ENCODE data around the gene AGRP. TPM values are rescaled to one million over a fixed set of nuclear protein-coding genes. Genes with fewer than 3 reads are reported as not detected.

AGRP gene
- total and polyA plus RNA-seq, 2 of the 4 experiments (the other 2 are of a cell fraction) = not detected

DNA sequence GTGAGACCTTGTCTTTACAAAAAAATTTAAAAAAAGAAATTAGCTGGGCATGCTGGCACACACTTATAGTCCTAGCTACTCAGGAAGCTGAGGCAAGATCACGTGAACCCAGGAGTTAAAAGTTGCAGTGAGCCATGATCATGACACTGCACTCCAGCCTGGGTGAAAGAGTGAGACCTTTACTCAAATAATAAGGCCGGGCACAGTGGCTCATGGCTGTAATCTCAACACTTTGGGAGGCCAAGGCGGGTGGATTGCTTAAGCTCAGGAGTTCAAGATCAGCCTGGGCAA lies 33.8 kb upstream of the AGRP start:
- H3K36me3 ChIP-seq (ENCODE audit: control insufficient read depth, insufficient read depth, low read length) = no peaks in the 10 kb centered on the region
- H3K4me3 ChIP-seq (ENCODE audit: insufficient read depth, low read depth, low read length) = no peak overlapping the region
- H4K5ac ChIP-seq (ENCODE audit: low read depth, low read length) = no peak overlapping the region
- ChIA-PET POLR2A (ENCODE audit: unreplicated experiment) (no interaction called here), CTCF (interaction anchor here (1.2 kb wide), 1 partner anchor 150 kb away, joined by 3 read pairs; no protein-coding TSS in a partner anchor)
- no peak overlapping the region for H2BK5ac ChIP-seq (ENCODE audit: low read depth, low read length, poor library complexity, severe bottlenecking)
- no peak for DNase-seq
- intact Hi-C loops (cut with micrococcal nuclease) (no loop called here), in situ Hi-C loops (cut with MboI; ENCODE audit: low sequenced_read_pairs) (no loop called here), dilution Hi-C loops (cut with HindIII; ENCODE audit: low sequenced_read_pairs, unreplicated experiment) (no loop called here)
- no peak overlapping the region for H3K4ac ChIP-seq (ENCODE audit: low read depth, low read length)
- H3K4me2 ChIP-seq (ENCODE audit: low read depth, low read length) = no peak overlapping the region
- H3K27me3 ChIP-seq (ENCODE audit: control insufficient read depth, insufficient read depth, low read length) = no peaks in the 10 kb centered on the region
- H4K91ac ChIP-seq (ENCODE audit: insufficient read depth, low read depth, low read length) = no peak overlapping the region
- H2BK20ac ChIP-seq (ENCODE audit: low read depth, low read length) = no peak overlapping the region
- no peak overlapping the region for H3K14ac ChIP-seq (replicated peaks; ENCODE audit: low read depth, low read length)
- H2AK9ac ChIP-seq (replicated peaks; ENCODE audit: low read depth, low read length, poor library complexity) = no peak overlapping the region
- no peak overlapping the region for H3K23ac ChIP-seq (ENCODE audit: low read depth, low read length)
- TF ChIP-seq CHD1 (IDR thresholded peaks at IDR 0.05; ENCODE audit: low read depth, low read length) = no peak
- TF ChIP-seq MAZ (IDR thresholded peaks at IDR 0.05; ENCODE audit: borderline replicate concordance, low read depth, low read length) = no peak
- no peak for TF ChIP-seq FOS (IDR thresholded peaks at IDR 0.05; ENCODE audit: low read depth, low read length)
- TF ChIP-seq BHLHE40 (IDR thresholded peaks at IDR 0.05; ENCODE audit: low read depth, low read length) = no peak
- no peak for TF ChIP-seq MAFK (IDR thresholded peaks at IDR 0.05; ENCODE audit: low read depth, low read length)
- TF ChIP-seq RFX5 (IDR thresholded peaks at IDR 0.05; ENCODE audit: low read depth, low read length) = no peak
- no peak for TF ChIP-seq RAD21 (IDR thresholded peaks at IDR 0.05; ENCODE audit: low read length)
- no peak for TF ChIP-seq RCOR1 (IDR thresholded peaks at IDR 0.05; ENCODE audit: insufficient replicate concordance, low read length)
- no peak for TF ChIP-seq POLR2A (IDR thresholded peaks at IDR 0.05; ENCODE audit: low read depth, low read length)
- TF ChIP-seq, protein P1, sequence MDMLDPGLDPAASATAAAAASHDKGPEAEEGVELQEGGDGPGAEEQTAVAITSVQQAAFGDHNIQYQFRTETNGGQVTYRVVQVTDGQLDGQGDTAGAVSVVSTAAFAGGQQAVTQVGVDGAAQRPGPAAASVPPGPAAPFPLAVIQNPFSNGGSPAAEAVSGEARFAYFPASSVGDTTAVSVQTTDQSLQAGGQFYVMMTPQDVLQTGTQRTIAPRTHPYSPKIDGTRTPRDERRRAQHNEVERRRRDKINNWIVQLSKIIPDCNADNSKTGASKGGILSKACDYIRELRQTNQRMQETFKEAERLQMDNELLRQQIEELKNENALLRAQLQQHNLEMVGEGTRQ (IDR thresholded peaks at IDR 0.05; ENCODE audit: low read depth, low read length) = no peak
- TF ChIP-seq, protein P2, sequence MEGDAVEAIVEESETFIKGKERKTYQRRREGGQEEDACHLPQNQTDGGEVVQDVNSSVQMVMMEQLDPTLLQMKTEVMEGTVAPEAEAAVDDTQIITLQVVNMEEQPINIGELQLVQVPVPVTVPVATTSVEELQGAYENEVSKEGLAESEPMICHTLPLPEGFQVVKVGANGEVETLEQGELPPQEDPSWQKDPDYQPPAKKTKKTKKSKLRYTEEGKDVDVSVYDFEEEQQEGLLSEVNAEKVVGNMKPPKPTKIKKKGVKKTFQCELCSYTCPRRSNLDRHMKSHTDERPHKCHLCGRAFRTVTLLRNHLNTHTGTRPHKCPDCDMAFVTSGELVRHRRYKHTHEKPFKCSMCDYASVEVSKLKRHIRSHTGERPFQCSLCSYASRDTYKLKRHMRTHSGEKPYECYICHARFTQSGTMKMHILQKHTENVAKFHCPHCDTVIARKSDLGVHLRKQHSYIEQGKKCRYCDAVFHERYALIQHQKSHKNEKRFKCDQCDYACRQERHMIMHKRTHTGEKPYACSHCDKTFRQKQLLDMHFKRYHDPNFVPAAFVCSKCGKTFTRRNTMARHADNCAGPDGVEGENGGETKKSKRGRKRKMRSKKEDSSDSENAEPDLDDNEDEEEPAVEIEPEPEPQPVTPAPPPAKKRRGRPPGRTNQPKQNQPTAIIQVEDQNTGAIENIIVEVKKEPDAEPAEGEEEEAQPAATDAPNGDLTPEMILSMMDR (conservative IDR thresholded peaks at IDR 0.05; ENCODE audit: low read depth, low read length) = no peak
- TF ChIP-seq MXI1 (IDR thresholded peaks at IDR 0.05; ENCODE audit: borderline replicate concordance, low read depth, low read length) = no peak
- no peak for TF ChIP-seq NFE2L2 (IDR thresholded peaks at IDR 0.05; ENCODE audit: low read depth, low read length)
- no peak for TF ChIP-seq SMC3 (IDR thresholded peaks at IDR 0.05; ENCODE audit: low read depth, low read length)
- TF ChIP-seq, protein P3, sequence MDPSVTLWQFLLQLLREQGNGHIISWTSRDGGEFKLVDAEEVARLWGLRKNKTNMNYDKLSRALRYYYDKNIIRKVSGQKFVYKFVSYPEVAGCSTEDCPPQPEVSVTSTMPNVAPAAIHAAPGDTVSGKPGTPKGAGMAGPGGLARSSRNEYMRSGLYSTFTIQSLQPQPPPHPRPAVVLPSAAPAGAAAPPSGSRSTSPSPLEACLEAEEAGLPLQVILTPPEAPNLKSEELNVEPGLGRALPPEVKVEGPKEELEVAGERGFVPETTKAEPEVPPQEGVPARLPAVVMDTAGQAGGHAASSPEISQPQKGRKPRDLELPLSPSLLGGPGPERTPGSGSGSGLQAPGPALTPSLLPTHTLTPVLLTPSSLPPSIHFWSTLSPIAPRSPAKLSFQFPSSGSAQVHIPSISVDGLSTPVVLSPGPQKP (IDR thresholded peaks at IDR 0.05; ENCODE audit: borderline replicate concordance, low read depth, low read length) = no peak
- no peak for TF ChIP-seq CEBPB (IDR thresholded peaks at IDR 0.05; ENCODE audit: low read depth, low read length)
- no peaks in the 10 kb centered on the region for H3K79me1 ChIP-seq (ENCODE audit: low read depth in 1 of 2, low read length in 2 of 2)
- H3K4me1 ChIP-seq (ENCODE audit: control insufficient read depth, insufficient read depth, low read length) = peaks cover 6% of the 10 kb centered on the region
- H3K9me3 ChIP-seq (ENCODE audit: control insufficient read depth, insufficient read depth, low read length) = no peaks in the 10 kb centered on the region
- no peak for ATAC-seq (ENCODE audit: low read depth)
- no CpG with 5 or more reads among the region's 3 CpGs for WGBS, 2 experiments (ENCODE audit: extremely low coverage in 2 of 2, insufficient read length in 1 of 2)
- no peak overlapping the region for H3K18ac ChIP-seq (ENCODE audit: low read depth, low read length)
- no peak overlapping the region for H2AFZ ChIP-seq (replicated peaks; ENCODE audit: low read length, poor library complexity)
- H3K9ac ChIP-seq (ENCODE audit: low read depth, low read length) = no peak overlapping the region
- no peak overlapping the region for H3K56ac ChIP-seq (ENCODE audit: extremely low read depth, insufficient read depth, low read length)
- no peak overlapping the region for H2BK15ac ChIP-seq (ENCODE audit: low read depth, low read length)
- no peak overlapping the region for H2BK120ac ChIP-seq (ENCODE audit: low read depth, low read length)
- no TSS peak for BruUV-seq (replicated peaks)
- no peak overlapping the region for H3K27ac ChIP-seq (ENCODE audit: insufficient read depth, low read length)
- H4K8ac ChIP-seq (ENCODE audit: low read depth in 2 of 2, low read length in 2 of 2) = no peak overlapping the region
- peaks cover 3% of the 10 kb centered on the region; the same call in 1 of the 2 replicates for H4K20me1 ChIP-seq (ENCODE audit: insufficient read depth, low read length)
- H3K9me1 ChIP-seq (ENCODE audit: insufficient read depth, low read length) = peaks cover 4% of the 10 kb centered on the region; the same call in 1 of the 2 replicates
- H2AK5ac ChIP-seq (ENCODE audit: low read depth, low read length) = no peak overlapping the region
